ENCODE measurements around the gene BCR. TPM values are rescaled to one million over a fixed set of nuclear protein-coding genes. Genes with fewer than 3 reads are reported as not detected.

Gene BCR
- total RNA-seq, 1 donor from 2014 or later: 69.0 TPM

GRCh38 chr22:23278883-23279675 lies 98.8 kb downstream of the BCR start:
- TF ChIP-seq, protein P1, sequence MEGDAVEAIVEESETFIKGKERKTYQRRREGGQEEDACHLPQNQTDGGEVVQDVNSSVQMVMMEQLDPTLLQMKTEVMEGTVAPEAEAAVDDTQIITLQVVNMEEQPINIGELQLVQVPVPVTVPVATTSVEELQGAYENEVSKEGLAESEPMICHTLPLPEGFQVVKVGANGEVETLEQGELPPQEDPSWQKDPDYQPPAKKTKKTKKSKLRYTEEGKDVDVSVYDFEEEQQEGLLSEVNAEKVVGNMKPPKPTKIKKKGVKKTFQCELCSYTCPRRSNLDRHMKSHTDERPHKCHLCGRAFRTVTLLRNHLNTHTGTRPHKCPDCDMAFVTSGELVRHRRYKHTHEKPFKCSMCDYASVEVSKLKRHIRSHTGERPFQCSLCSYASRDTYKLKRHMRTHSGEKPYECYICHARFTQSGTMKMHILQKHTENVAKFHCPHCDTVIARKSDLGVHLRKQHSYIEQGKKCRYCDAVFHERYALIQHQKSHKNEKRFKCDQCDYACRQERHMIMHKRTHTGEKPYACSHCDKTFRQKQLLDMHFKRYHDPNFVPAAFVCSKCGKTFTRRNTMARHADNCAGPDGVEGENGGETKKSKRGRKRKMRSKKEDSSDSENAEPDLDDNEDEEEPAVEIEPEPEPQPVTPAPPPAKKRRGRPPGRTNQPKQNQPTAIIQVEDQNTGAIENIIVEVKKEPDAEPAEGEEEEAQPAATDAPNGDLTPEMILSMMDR (conservative IDR thresholded peaks at IDR 0.05; ENCODE audit: low read depth, low read length): no peak
- no peak for DNase-seq (ENCODE audit: low read depth)
- no peak overlapping the region for H3K4me3 ChIP-seq (ENCODE audit: low read depth, low read length)

- H3K4me3 ChIP-seq (ENCODE audit: low read depth, low read length): no peak overlapping the region
- DNase-seq (ENCODE audit: low read depth): no peak
- TF ChIP-seq, protein P1 (conservative IDR thresholded peaks at IDR 0.05; ENCODE audit: low read depth, low read length): no peak
These were observed 99.5 kb downstream of the BCR start for GRCh38 chr22:23279781-23280180.

GRCh38 chr22:23280356-23281052 lies 100.2 kb downstream of the BCR start:
- DNase-seq (ENCODE audit: low read depth): no peak
- TF ChIP-seq, protein P1 (conservative IDR thresholded peaks at IDR 0.05; ENCODE audit: low read depth, low read length): no peak
- H3K4me3 ChIP-seq (ENCODE audit: low read depth, low read length): no peak overlapping the region

- TF ChIP-seq, protein P1 (conservative IDR thresholded peaks at IDR 0.05; ENCODE audit: low read depth, low read length): no peak
- no peak for DNase-seq (ENCODE audit: low read depth)
- no peak overlapping the region for H3K4me3 ChIP-seq (ENCODE audit: low read depth, low read length)
These were observed 100.7 kb downstream of the BCR start for GRCh38 chr22:23281053-23281405.

- TF ChIP-seq, protein P1 (conservative IDR thresholded peaks at IDR 0.05; ENCODE audit: low read depth, low read length): peak; percentile 85
- no peak for DNase-seq (ENCODE audit: low read depth)
- H3K4me3 ChIP-seq (ENCODE audit: low read depth, low read length): no peak overlapping the region
These were observed 101.2 kb downstream of the BCR start for GRCh38 chr22:23281406-23282088.

GRCh38 chr22:23282089-23282501 lies 101.8 kb downstream of the BCR start:
- TF ChIP-seq, protein P1 (conservative IDR thresholded peaks at IDR 0.05; ENCODE audit: low read depth, low read length): no peak
- DNase-seq (ENCODE audit: low read depth): peak; percentile 66
- no peak overlapping the region for H3K4me3 ChIP-seq (ENCODE audit: low read depth, low read length)
